PC-9 (cell line): ENCODE measurements around the gene SEBOX. TPM values are rescaled to one million over a fixed set of nuclear protein-coding genes. Genes with fewer than 3 reads are reported as not detected.

Source experiments
- BruUV-seq: library from RNA; stranded (reverse); fragments of 400-500 nt; replicated peaks from 2 replicates; lab custom pipeline; 2021; lab: Mats Ljungman, UMichigan
- CTCF ChIA-PET: fragments of 300-600 bp; sonication (Branson Sonifier 250); formaldehyde crosslinking; loops from one replicate; lab custom pipeline; 2022; ENCODE audit warnings: antibody characterized with exemption; lab: Charles Lee
- POLR2A ChIA-PET: fragments of 300-600 bp; sonication (Branson Sonifier 250); formaldehyde crosslinking; loops from one replicate; lab custom pipeline; 2022; ENCODE audit warnings: antibody characterized with exemption; ENCODE audit not compliant: unreplicated experiment; lab: Charles Lee
- DNase-seq, 2 experiments: peaks; one replicate each; pipeline versions ENCODE4 v3.0.0 to v3.0.0-alpha.2; 2015 to 2022; ENCODE audit warnings: mixed read lengths in 1 of 2
- H2AFZ ChIP-seq: fragments of 200-600 bp; sonication (generic); 2 replicates; pipeline ENCODE4 v1.8.1; 2017; ENCODE audit warnings: antibody characterized with exemption
- H3F3A ChIP-seq: fragments of 200-600 bp; sonication (generic); 2 replicates; pipeline ENCODE4 v1.8.1; 2017; ENCODE audit warnings: antibody characterized with exemption, mild to moderate bottlenecking, low read depth; ENCODE audit not compliant: insufficient read depth
- H3K27ac ChIP-seq: fragments of 200-600 bp; sonication (generic); 2 replicates; pipeline ENCODE4 v1.6.1; 2016; ENCODE audit warnings: mixed run types
- H3K27me3 ChIP-seq: fragments of 200-600 bp; sonication (generic); 2 replicates; pipeline ENCODE4 v1.6.1; 2016; ENCODE audit warnings: low read depth, mixed run types; ENCODE audit not compliant: insufficient read depth
- H3K36me3 ChIP-seq: fragments of 200-600 bp; sonication (generic); 2 replicates; pipeline ENCODE4 v1.6.1; 2016; ENCODE audit warnings: low read depth, mixed run types
- H3K4me1 ChIP-seq: fragments of 200-600 bp; sonication (generic); replicated peaks from 2 replicates; pipeline ENCODE4 v1.6.1; 2016; ENCODE audit warnings: mixed run types; ENCODE audit not compliant: insufficient read depth
- H3K4me2 ChIP-seq: fragments of 200-600 bp; sonication (generic); 2 replicates; pipeline ENCODE4 v1.6.1; 2017; ENCODE audit warnings: mixed run types
- H3K4me3 ChIP-seq: fragments of 200-600 bp; sonication (generic); 2 replicates; pipeline ENCODE4 v1.6.1; 2016; ENCODE audit warnings: mixed run types
- H3K79me2 ChIP-seq: fragments of 200-600 bp; sonication (generic); 2 replicates; pipeline ENCODE4 v1.6.1; 2017; ENCODE audit warnings: low read depth, mixed run types
- H3K9me2 ChIP-seq: fragments of 200-600 bp; sonication (generic); 2 replicates; pipeline ENCODE4 v1.8.1; 2017; ENCODE audit warnings: mild to moderate bottlenecking; ENCODE audit not compliant: insufficient read depth
- H3K9me3 ChIP-seq: fragments of 200-600 bp; sonication (generic); 2 replicates; pipeline ENCODE4 v1.8.1; 2016; ENCODE audit warnings: low read depth; ENCODE audit not compliant: insufficient read depth
- H4K20me1 ChIP-seq: fragments of 200-600 bp; sonication (generic); 2 replicates; pipeline ENCODE4 v1.8.1; 2017; ENCODE audit not compliant: insufficient read depth
- CTCF ChIP-seq: fragments of 200-600 bp; sonication (generic); conservative IDR thresholded peaks from 2 replicates; pipeline ENCODE4 v1.6.1; 2017; ENCODE audit warnings: mixed run types, antibody characterized with exemption, mild to moderate bottlenecking, moderate library complexity
- EZH2 ChIP-seq: fragments of 200-600 bp; sonication (generic); IDR thresholded peaks from 2 replicates; pipeline ENCODE4 v1.8.0; 2017; ENCODE audit warnings: antibody characterized with exemption, low read depth
- intact Hi-C: fragments of 100-400 bp; cut with micrococcal nuclease; formaldehyde crosslinking; loops from one replicate; pipeline ENCODE4 v1.10.0; 2022; ENCODE audit not compliant: unreplicated experiment
- total RNA-seq: library from RNA; stranded (reverse); gene quantifications from 2 replicates; pipeline ENCODE4 v1.2.3, GENCODE V29; 2021

Gene SEBOX
- total RNA-seq, 1 experiment from 2014 or later = not detected

GRCh38 chr17:28324267-28324745, 40.7 kb downstream of the SEBOX start:
- Histone ChIP-seq H3K79me2 (peaks cover 64% of the 10 kb centered on the region), H3K9me3 (no peaks in the 10 kb centered on the region), H3K9me2 (no peaks in the 10 kb centered on the region), H4K20me1 (no peaks in the 10 kb centered on the region), H3K27me3 (no peaks in the 10 kb centered on the region), H3K27ac (no peak overlapping the region), H3K4me3 (no peak overlapping the region), H2AFZ (no peak overlapping the region), H3F3A (peaks cover 8% of the 10 kb centered on the region; the same call in 1 of the 2 replicates), H3K4me1 (peaks cover 81% of the 10 kb centered on the region), H3K4me2 (peak overlapping the region; percentile 63; the same call in 1 of the 2 replicates), H3K36me3 (peaks cover 6% of the 10 kb centered on the region; the same call in 1 of the 2 replicates)
- ChIA-PET POLR2A (no interaction called here), CTCF (no interaction called here)
- TF ChIP-seq CTCF = no peak
- TF ChIP-seq EZH2 = no peak
- no TSS peak for BruUV-seq
- no peak for DNase-seq
- intact Hi-C loops = no loop called here

GRCh38 chr17:28320215-28321061, 44.6 kb downstream of the SEBOX start:
- no peaks in the 10 kb centered on the region for H4K20me1 ChIP-seq
- peak overlapping the region; percentile 92 for H3K4me2 ChIP-seq
- H3K9me2 ChIP-seq = no peaks in the 10 kb centered on the region
- peaks cover 48% of the 10 kb centered on the region for H3K4me1 ChIP-seq
- TF ChIP-seq EZH2 (no peak), CTCF (no peak)
- H3K9me3 ChIP-seq = no peaks in the 10 kb centered on the region
- H2AFZ ChIP-seq = peak overlapping the region; percentile 92; the same call in 1 of the 2 replicates
- no peaks in the 10 kb centered on the region; the same call in 1 of the 2 replicates for H3F3A ChIP-seq
- H3K27ac ChIP-seq = no peak overlapping the region
- H3K36me3 ChIP-seq = no peaks in the 10 kb centered on the region
- no TSS peak for BruUV-seq
- ChIA-PET POLR2A (interaction anchor here (0.7 kb wide), 2 partner anchors 37 to 226 kb away, joined by 3 to 7 read pairs; partner anchors contain the start of gene POLDIP2), CTCF (no interaction called here)
- intact Hi-C loops = no loop called here
- peak overlapping the region; percentile 75 for H3K4me3 ChIP-seq
- no peak for DNase-seq
- peaks cover 60% of the 10 kb centered on the region for H3K79me2 ChIP-seq
- H3K27me3 ChIP-seq = no peaks in the 10 kb centered on the region

GRCh38 chr17:28319598-28319935, 45.4 kb downstream of the SEBOX start:
- peaks cover 53% of the 10 kb centered on the region for H3K79me2 ChIP-seq
- peak overlapping the region; percentile 92 for H2AFZ ChIP-seq
- no peaks in the 10 kb centered on the region for H3F3A ChIP-seq
- ChIA-PET CTCF (no interaction called here), POLR2A (interaction anchor here (0.6 to 0.7 kb wide), 2 partner anchors 38 to 166 kb away, joined by 7 read pairs; partner anchors contain the start of gene POLDIP2)
- H3K4me3 ChIP-seq = peak overlapping the region; percentile 75
- peak overlapping the region; percentile 92 for H3K4me2 ChIP-seq
- H3K4me1 ChIP-seq = peaks cover 40% of the 10 kb centered on the region
- no peak for TF ChIP-seq CTCF
- no peak for TF ChIP-seq EZH2
- no peak for DNase-seq
- H3K9me2 ChIP-seq = no peaks in the 10 kb centered on the region
- no peaks in the 10 kb centered on the region for H3K9me3 ChIP-seq
- TSS peak; percentile 43 for BruUV-seq
- no peaks in the 10 kb centered on the region for H4K20me1 ChIP-seq
- H3K27me3 ChIP-seq = no peaks in the 10 kb centered on the region
- intact Hi-C loops = loop anchor here (1.0 to 5.0 kb wide), 3 partner anchors 17 to 53 kb away; no protein-coding TSS in a partner anchor
- no peaks in the 10 kb centered on the region for H3K36me3 ChIP-seq
- H3K27ac ChIP-seq = no peak overlapping the region
